ENCODE measurements around the gene PRDM2. TPM values are rescaled to one million over a fixed set of nuclear protein-coding genes. Genes with fewer than 3 reads are reported as not detected.

Gene PRDM2
- total and polyA plus RNA-seq, 12 donors: 12.5 to 45.3 (median 30.2) TPM

- intact Hi-C loops (cut with DNase I): loop anchor here in 1 of 2 donors (10.0 kb wide), 1 partner anchor 58 kb away; no protein-coding TSS in a partner anchor
- no peak for TF ChIP-seq POLR2A (IDR thresholded peaks at IDR 0.05)
- TF ChIP-seq CTCF (IDR thresholded peaks at IDR 0.05): no peak
- Histone ChIP-seq H3K27me3 (no peaks in the 10 kb centered on the region), H3K9me3 (replicated peaks in 1 of 3) (no peaks in the 10 kb centered on the region), H3K4me1 (replicated peaks in 1 of 2) (peaks cover 9 to 19% of the 10 kb centered on the region in 2 donors), H3K36me3 (replicated peaks in 1 of 2) (no peaks in the 10 kb centered on the region), H3K27ac (no peak overlapping the region), H3K4me3 (no peak overlapping the region)
- 95 to 99% (median 98%) methylated on average over 3 of the region's 3 CpGs for WGBS, 4 donors
- DNase-seq: no peak
Measured at GRCh38 chr1:13746342-13746741, 46.4 kb downstream of the PRDM2 start.

GRCh38 chr1:13748610-13749505, 48.9 kb downstream of the PRDM2 start:
- H3K36me3 ChIP-seq (replicated peaks in 1 of 2): no peaks in the 10 kb centered on the region
- WGBS, 4 donors: 1 to 2% (median 1%) methylated on average over 25 to 83 of the region's 83 CpGs
- peak in 2 of 6 experiments; percentile 11 to 44 for TF ChIP-seq CTCF (IDR thresholded peaks at IDR 0.05)
- TF ChIP-seq POLR2A (IDR thresholded peaks at IDR 0.05): peak; percentile 65 to 92
- intact Hi-C loops (cut with DNase I): loop anchor here in 1 of 2 donors (10.0 kb wide), 1 partner anchor 56 kb away; no protein-coding TSS in a partner anchor
- DNase-seq: peak; percentile 97 to 98 (median 98)
- H3K27ac ChIP-seq: peak overlapping the region; percentile 66 to 99 (median 90)
- no peaks in the 10 kb centered on the region for H3K9me3 ChIP-seq (replicated peaks in 1 of 3)
- no peaks in the 10 kb centered on the region for H3K27me3 ChIP-seq
- peaks cover 9 to 35% of the 10 kb centered on the region in 2 donors for H3K4me1 ChIP-seq (replicated peaks in 1 of 2)
- peak overlapping the region in 2 of 4 donors; percentile 24 to 93 for H3K4me3 ChIP-seq

DNA sequence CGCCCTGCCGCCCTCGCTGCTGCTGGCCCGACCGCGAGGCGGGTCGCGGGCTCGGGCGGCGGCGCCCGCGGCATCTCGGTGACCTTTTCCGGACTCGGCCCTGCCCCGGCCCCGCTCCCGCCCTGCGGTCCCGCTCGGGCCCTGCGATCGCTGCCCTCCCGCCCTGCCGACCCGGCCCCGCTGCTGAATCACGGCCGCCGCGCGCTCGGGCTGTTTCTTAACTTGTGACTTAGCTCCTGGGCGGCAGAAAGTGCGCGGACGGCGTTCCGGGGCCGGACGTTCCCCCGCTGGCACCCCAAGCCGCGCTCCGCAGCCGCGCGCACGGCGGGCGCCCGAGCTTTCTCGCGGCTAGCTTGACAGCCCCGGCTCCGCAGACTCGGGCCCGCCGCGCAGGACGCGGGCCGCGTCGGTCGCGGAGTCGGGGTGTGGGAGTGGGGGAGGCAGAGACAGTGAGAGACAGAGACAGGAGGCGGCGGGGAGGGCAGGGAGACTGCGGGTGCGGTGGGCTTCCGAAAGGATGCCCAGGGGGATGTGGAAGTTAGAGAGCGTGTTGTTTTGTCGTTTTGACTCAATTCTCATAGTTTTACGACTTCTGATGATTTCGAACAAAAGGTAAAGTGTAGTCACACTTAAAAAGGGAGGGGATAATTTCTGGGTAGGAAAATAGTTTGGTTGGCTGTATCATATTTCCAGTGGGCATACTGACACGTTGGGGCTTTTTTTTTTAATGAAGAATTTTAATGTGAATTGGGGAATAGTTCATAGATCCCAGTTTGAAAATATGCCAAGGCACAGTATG, 49.8 kb downstream of the PRDM2 start:
- peak; percentile 64 to 78 (median 73) for DNase-seq
- no peaks in the 10 kb centered on the region for H3K36me3 ChIP-seq (replicated peaks in 1 of 2)
- intact Hi-C loops (cut with DNase I): loop anchor here in 1 of 2 donors (10.0 kb wide), 1 partner anchor 55 kb away; no protein-coding TSS in a partner anchor
- H3K9me3 ChIP-seq (replicated peaks in 1 of 3): no peaks in the 10 kb centered on the region
- H3K4me3 ChIP-seq: peak overlapping the region; percentile 64 to 93 (median 78)
- no peaks in the 10 kb centered on the region for H3K27me3 ChIP-seq
- TF ChIP-seq POLR2A (IDR thresholded peaks at IDR 0.05) (no peak), CTCF (IDR thresholded peaks at IDR 0.05) (no peak)
- H3K27ac ChIP-seq: peak overlapping the region; percentile 74 to 99 (median 90)
- H3K4me1 ChIP-seq (replicated peaks in 1 of 2): peaks cover 9 to 35% of the 10 kb centered on the region in 2 donors
- WGBS, 4 donors: 0 to 2% (median 1%) methylated on average over 26 to 81 of the region's 81 CpGs

DNA sequence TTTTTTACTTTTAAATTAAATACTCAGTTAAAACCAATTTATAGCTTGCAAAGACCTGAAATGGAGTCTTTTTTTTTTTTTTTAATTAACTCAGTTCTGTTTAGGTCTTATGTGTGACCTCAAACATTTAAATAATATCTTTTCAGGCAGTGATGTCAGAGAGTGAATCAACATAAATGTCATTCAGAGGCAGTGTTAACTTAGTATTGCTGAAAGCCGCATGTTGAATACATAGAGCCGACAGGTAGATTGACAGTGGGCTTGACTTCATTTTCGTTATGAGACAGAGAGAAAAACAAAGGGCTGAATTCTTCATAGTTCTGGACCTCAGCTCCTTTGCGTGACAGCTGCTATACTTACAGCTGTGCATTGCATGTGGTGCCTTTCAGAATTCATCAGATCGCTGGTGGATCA, 51.5 kb downstream of the PRDM2 start:
- H3K27ac ChIP-seq: no peak overlapping the region
- H3K36me3 ChIP-seq (replicated peaks in 1 of 2): no peaks in the 10 kb centered on the region
- TF ChIP-seq POLR2A (IDR thresholded peaks at IDR 0.05) (no peak), CTCF (IDR thresholded peaks at IDR 0.05) (no peak)
- 82 to 91% (median 85%) methylated on average over 5 of the region's 5 CpGs for WGBS, 4 donors
- H3K27me3 ChIP-seq: no peaks in the 10 kb centered on the region
- no peak for DNase-seq
- H3K4me3 ChIP-seq: no peak overlapping the region
- H3K9me3 ChIP-seq (replicated peaks in 1 of 3): no peaks in the 10 kb centered on the region
- intact Hi-C loops (cut with DNase I): no loop called here
- peaks cover 13 to 38% of the 10 kb centered on the region in 2 donors for H3K4me1 ChIP-seq (replicated peaks in 1 of 2)
